Hepatocyte (in vitro differentiated cells): ENCODE data around the gene DIP2C.

Experiments
- EZH2 ChIP-seq: fragments of 200-600 bp; sonication (generic); IDR thresholded peaks from 2 replicates; pipeline ENCODE4 v1.6.1; 2016; ENCODE audit warnings: antibody characterized with exemption, mild to moderate bottlenecking, borderline replicate concordance
- EZH2phosphoT487 ChIP-seq: fragments of 200-600 bp; sonication (generic); IDR thresholded peaks from one replicate; pipeline ENCODE4 v1.6.1; 2018; ENCODE audit warnings: antibody characterized with exemption, mild to moderate bottlenecking, low read depth, moderate library complexity; ENCODE audit not compliant: unreplicated experiment, severe bottlenecking
- TF ChIP-seq, protein P1 (sequence below): fragments of 200-600 bp; sonication (generic); IDR thresholded peaks from 2 replicates; pipeline ENCODE4 v1.5.1; 2016; ENCODE audit warnings: antibody characterized with exemption, mild to moderate bottlenecking; ENCODE audit not compliant: poor library complexity

DNA sequence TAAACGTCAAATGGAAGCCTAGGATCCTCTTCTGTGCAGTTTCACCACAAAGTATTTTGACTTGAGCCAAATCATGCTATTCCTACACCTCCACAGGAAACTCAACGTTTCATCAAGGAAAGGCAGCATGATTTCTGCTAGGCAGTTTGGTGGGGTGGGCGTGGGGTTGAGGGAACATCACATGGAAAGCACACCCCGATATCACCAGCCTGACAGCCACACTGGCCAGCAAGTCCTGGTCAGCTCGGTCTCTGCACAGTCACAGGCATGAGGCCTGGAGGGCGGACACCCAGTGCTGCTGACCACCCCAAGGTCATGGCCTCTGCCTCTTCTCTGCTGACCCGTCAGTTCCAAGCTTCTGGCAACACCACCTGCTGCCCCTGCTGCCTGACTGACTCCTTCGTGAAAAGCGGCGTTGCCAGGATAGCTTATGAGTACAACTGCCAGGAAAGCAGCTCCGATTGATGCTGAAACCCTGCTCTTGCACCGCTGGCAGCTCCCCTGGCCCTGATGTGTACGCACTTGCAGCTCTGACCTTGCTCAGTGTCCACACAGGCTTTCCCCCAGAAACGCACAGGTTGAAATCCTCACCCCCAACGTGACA, 171.5 kb downstream of the DIP2C start:
- TF ChIP-seq, protein P1, sequence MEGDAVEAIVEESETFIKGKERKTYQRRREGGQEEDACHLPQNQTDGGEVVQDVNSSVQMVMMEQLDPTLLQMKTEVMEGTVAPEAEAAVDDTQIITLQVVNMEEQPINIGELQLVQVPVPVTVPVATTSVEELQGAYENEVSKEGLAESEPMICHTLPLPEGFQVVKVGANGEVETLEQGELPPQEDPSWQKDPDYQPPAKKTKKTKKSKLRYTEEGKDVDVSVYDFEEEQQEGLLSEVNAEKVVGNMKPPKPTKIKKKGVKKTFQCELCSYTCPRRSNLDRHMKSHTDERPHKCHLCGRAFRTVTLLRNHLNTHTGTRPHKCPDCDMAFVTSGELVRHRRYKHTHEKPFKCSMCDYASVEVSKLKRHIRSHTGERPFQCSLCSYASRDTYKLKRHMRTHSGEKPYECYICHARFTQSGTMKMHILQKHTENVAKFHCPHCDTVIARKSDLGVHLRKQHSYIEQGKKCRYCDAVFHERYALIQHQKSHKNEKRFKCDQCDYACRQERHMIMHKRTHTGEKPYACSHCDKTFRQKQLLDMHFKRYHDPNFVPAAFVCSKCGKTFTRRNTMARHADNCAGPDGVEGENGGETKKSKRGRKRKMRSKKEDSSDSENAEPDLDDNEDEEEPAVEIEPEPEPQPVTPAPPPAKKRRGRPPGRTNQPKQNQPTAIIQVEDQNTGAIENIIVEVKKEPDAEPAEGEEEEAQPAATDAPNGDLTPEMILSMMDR, result no peak
- no peak for TF ChIP-seq EZH2
- no peak for TF ChIP-seq EZH2phosphoT487
